ENCODE measurements around the gene ARHGAP4. TPM values are rescaled to one million over a fixed set of nuclear protein-coding genes. Genes with fewer than 3 reads are reported as not detected.

The ARHGAP4 gene
- total and polyA plus RNA-seq, 10 of the 15 experiments (the other 5 are each of a cell fraction or from before 2014, with no cell fraction given), result 0.71 to 120 (median 44.3) TPM

- TF ChIP-seq, protein P1, sequence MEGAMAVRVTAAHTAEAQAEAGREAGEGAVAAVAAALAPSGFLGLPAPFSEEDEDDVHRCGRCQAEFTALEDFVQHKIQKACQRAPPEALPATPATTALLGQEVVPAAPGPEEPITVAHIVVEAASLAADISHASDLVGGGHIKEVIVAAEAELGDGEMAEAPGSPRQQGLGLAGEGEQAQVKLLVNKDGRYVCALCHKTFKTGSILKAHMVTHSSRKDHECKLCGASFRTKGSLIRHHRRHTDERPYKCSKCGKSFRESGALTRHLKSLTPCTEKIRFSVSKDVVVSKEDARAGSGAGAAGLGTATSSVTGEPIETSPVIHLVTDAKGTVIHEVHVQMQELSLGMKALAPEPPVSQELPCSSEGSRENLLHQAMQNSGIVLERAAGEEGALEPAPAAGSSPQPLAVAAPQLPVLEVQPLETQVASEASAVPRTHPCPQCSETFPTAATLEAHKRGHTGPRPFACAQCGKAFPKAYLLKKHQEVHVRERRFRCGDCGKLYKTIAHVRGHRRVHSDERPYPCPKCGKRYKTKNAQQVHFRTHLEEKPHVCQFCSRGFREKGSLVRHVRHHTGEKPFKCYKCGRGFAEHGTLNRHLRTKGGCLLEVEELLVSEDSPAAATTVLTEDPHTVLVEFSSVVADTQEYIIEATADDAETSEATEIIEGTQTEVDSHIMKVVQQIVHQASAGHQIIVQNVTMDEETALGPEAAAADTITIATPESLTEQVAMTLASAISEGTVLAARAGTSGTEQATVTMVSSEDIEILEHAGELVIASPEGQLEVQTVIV (IDR thresholded peaks at IDR 0.05; ENCODE audit: borderline replicate concordance, partially characterized antibody), result no peak
- no peak for TF ChIP-seq SMAD5 (IDR thresholded peaks at IDR 0.05; ENCODE audit: low read depth)
- no peak for TF ChIP-seq ESRRA (IDR thresholded peaks at IDR 0.05; ENCODE audit: low read length)
- no peak for TF ChIP-seq BACH1 (IDR thresholded peaks at IDR 0.05; ENCODE audit: borderline replicate concordance)
- TF ChIP-seq ELK1 (IDR thresholded peaks at IDR 0.05; ENCODE audit: low read depth, low read length), result no peak
- TF ChIP-seq FOXM1 (IDR thresholded peaks at IDR 0.05; ENCODE audit: low read depth, low read length), result no peak
- TF ChIP-seq NFYA (IDR thresholded peaks at IDR 0.05; ENCODE audit: borderline replicate concordance, low read depth, low read length), result no peak
These were observed 48.3 kb downstream of the ARHGAP4 start (continued) for GRCh38 chrX:153877571-153878261.

DNA sequence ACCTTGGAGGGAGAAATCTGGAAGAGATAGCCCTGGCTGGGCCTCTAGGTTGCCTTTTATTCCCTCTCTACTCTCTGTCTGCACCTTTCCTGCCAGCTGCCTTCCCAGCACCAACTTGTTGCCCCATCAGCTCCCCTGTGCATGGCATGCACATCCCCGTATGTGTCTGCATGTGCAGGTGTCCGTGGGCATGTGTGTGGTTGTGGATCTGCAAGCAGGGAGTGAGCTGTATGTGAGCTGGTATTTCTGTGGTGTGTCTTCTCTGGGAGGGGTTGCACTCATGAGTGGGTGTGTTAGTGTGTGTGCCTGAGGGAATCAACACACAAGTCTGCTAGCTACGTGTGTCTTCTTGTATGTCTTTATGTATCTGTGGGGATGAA lies 50.0 kb downstream of the ARHGAP4 start:
- WGBS (ENCODE audit: insufficient coverage, insufficient replicate concordance, low lambda C conversion rate, missing lambda C conversion rate), result 63% methylated on average over 3 of the region's 3 CpGs
- DNase-seq (ENCODE audit: low read depth, low spot score) (no peak), ATAC-seq (no peak), FAIRE-seq (no peak)
- Histone ChIP-seq H3K4me2 (ENCODE audit: control insufficient read depth, insufficient read depth) (no peak overlapping the region), H3K4me1 (ENCODE audit: control insufficient read depth, insufficient read depth, low read length) (no peaks in the 10 kb centered on the region; the same call in 1 of the 2 replicates), H3K27ac (ENCODE audit: control insufficient read depth, insufficient read depth) (no peak overlapping the region), H3K9ac (ENCODE audit: control insufficient read depth, insufficient read depth, low read length) (no peak overlapping the region), H2AFZ (ENCODE audit: control insufficient read depth, low read depth, low read length) (no peak overlapping the region), H3K36me3 (ENCODE audit: control insufficient read depth in 2 of 2, insufficient read depth in 2 of 2, low read length in 1 of 2) (no peaks in the 10 kb centered on the region), H3K27me3 (replicated peaks in 1 of 2; ENCODE audit: control insufficient read depth in 2 of 2, insufficient read depth in 2 of 2, low read length in 1 of 2) (peaks cover 2% of the 10 kb centered on the region in 2 experiments; a peak in 3 of 4 replicates), H3K79me2 (ENCODE audit: control insufficient read depth, insufficient read depth, low read length) (no peaks in the 10 kb centered on the region), H3K4me3 (no peak overlapping the region), H3K9me3 (replicated peaks; ENCODE audit: control insufficient read depth, insufficient read depth, low read length) (no peaks in the 10 kb centered on the region; the same call in 2 of the 3 replicates), H4K20me1 (ENCODE audit: control insufficient read depth, insufficient read depth) (no peaks in the 10 kb centered on the region)
- SMC1A ChIA-PET (ENCODE audit: uncharacterized antibody, unreplicated experiment), result interaction anchor here (0.5 kb wide), 1 partner anchor 98 kb away, joined by 3 read pairs; no protein-coding TSS in a partner anchor
- POLR2A ChIA-PET, result no interaction called here
- CTCF ChIA-PET, result interaction anchor here (1.3 kb wide), 1 partner anchor 50 kb away, joined by 4 read pairs; the partner anchor contains the start of gene ARHGAP4
- BruUV-seq (replicated peaks), result no TSS peak
- in situ Hi-C loops (cut with MboI) (no loop called here), intact Hi-C loops (cut with micrococcal nuclease; ENCODE audit: unreplicated experiment) (no loop called here)
- RAD21 ChIA-PET (ENCODE audit: unreplicated experiment), result interaction anchor here (1.1 kb wide), 1 partner anchor 47 kb away, joined by 3 read pairs; no protein-coding TSS in a partner anchor
- TF ChIP-seq YBX1 (IDR thresholded peaks at IDR 0.05) (no peak), NBN (IDR thresholded peaks at IDR 0.05) (no peak), JUND (IDR thresholded peaks at IDR 0.05; ENCODE audit: low read depth, low read length) (no peak), ZNF207 (IDR thresholded peaks at IDR 0.05; ENCODE audit: borderline replicate concordance) (no peak), ATF2 (IDR thresholded peaks at IDR 0.05; ENCODE audit: low read length) (no peak), SMAD1 (IDR thresholded peaks at IDR 0.05; ENCODE audit: low read depth, partially characterized antibody) (no peak), SUPT20H (IDR thresholded peaks at IDR 0.05; ENCODE audit: borderline replicate concordance, control insufficient read depth, low read depth, low read length) (no peak), LARP7 (IDR thresholded peaks at IDR 0.05) (no peak), TBL1XR1 (IDR thresholded peaks at IDR 0.05; ENCODE audit: low read depth, low read length) (no peak), BACH1 (IDR thresholded peaks at IDR 0.05; ENCODE audit: borderline replicate concordance) (no peak), RELB (IDR thresholded peaks at IDR 0.05; ENCODE audit: low read depth) (no peak)

Measured in GM12878 (cell line).